Ovary (tissue), 9 donors: Measurements from ENCODE around the gene GP1BB. TPM values are rescaled to one million over a fixed set of nuclear protein-coding genes. Genes with fewer than 3 reads are reported as not detected.

Source experiments
- DNase-seq, 5 donors: peaks; one replicate each; pipeline ENCODE4 v3.0.0-alpha.2; 2019 to 2020
- H3K27ac ChIP-seq, 2 donors: fragments of 200-600 bp; one replicate each; pipeline versions ENCODE4 v1.5.1 to v1.8.0; 2019 to 2022
- H3K27me3 ChIP-seq: fragments of 200-600 bp; one replicate; pipeline ENCODE4 v1.8.0; 2022
- H3K36me3 ChIP-seq: fragments of 200-600 bp; sonication (generic); one replicate; pipeline ENCODE4 v1.5.1; 2019
- H3K4me1 ChIP-seq: one replicate; pipeline ENCODE4 v1.8.1; 2013; ENCODE audit warnings: mild to moderate bottlenecking, moderate library complexity; ENCODE audit not compliant: insufficient read depth
- H3K4me3 ChIP-seq: fragments of 200-600 bp; sonication (generic); one replicate; pipeline ENCODE4 v1.5.1; 2017
- H3K9me3 ChIP-seq, 2 donors: fragments of 200-600 bp in 1 of 2; sonication (generic) in 1 of 2; one replicate each; pipeline versions ENCODE4 v1.5.1 to v1.8.1; 2013 to 2019; ENCODE audit warnings: mild to moderate bottlenecking in 1 of 2, moderate library complexity in 1 of 2
- EP300 ChIP-seq: sonication (generic); formaldehyde crosslinking; IDR thresholded peaks from one replicate; pipeline ENCODE4 v1.6.1; 2017; ENCODE audit warnings: antibody characterized with exemption
- POLR2A ChIP-seq: fragments of 450-650 bp; IDR thresholded peaks from one replicate; pipeline ENCODE4 v1.6.1; 2017; ENCODE audit warnings: antibody characterized with exemption, mild to moderate bottlenecking, moderate library complexity
- WGBS, 3 donors: extraction: QIAGEN DNeasy Blood & Tissue Kit in 1 of 3; methylation state at CpG; one replicate each; pipeline versions ENCODE4 v1.1.5 to v1.1.7; 2013 to 2017; 5-methylcytosine and 5-hydroxymethylcytosine counted together
- intact Hi-C, 4 donors: fragments of 100-400 bp; cut with DNase I; formaldehyde crosslinking; loops; one replicate each; pipeline versions ENCODE4 v1.11.0 to v1.15.1; 2022 to 2023
- polyA plus RNA-seq, 2 donors: library from polyadenylated mRNA; stranded (reverse); fragments of 200-250 nt in 1 of 2; fragments of 350-450 nt in 1 of 2; fragmentation: Illumina TruSeq in 1 of 2; extraction: RNeasy Lipid Tissue Mini Kit (QIAGEN cat#74804) in 1 of 2; gene quantifications; one replicate each; pipeline ENCODE4 v1.2.3, GENCODE V29; 2013 to 2014
- total RNA-seq, 7 donors: library from RNA; depleted of rRNA in 2 of 7; stranded (reverse); fragments of >200 nt in 2 of 7; fragmentation: NEBNext Ultra II Directional in 3 of 7; extraction: Animal tissue kit (Norgen Biotek cat#: 25700) in 3 of 7; gene quantifications; one replicate each; pipeline versions ENCODE4 v1.1.0 to v1.2.4, GENCODE V29; 2016 to 2023
- TF ChIP-seq, protein P1 (sequence below), 3 donors: fragments of 450-650 bp in 2 of 3; fragments of 200-600 bp in 1 of 3; IDR thresholded peaks; one replicate each; pipeline versions ENCODE4 v1.5.1 to v1.8.0; 2016 to 2022; ENCODE audit warnings: antibody characterized with exemption in 3 of 3, mild to moderate bottlenecking in 1 of 3
- donor health status: DM: no; HTN: no; CAD: no; lungs with moderate emphysema.
- donor health status: DM: no; HTN: no; CAD: no.
- donor health status: Bipolar disorder and iron deficiency.
- donor health status: DM: yes; HTN: yes; CAD: no.
- donor health status: DM: no; HTN: no; CAD: no.
- donor health status: DM: yes; HTN: yes; CAD: no.

The GP1BB gene
- total and polyA plus RNA-seq, 9 donors = 0.71 to 21.5 (median 7.7) TPM; not detected in 1

DNA sequence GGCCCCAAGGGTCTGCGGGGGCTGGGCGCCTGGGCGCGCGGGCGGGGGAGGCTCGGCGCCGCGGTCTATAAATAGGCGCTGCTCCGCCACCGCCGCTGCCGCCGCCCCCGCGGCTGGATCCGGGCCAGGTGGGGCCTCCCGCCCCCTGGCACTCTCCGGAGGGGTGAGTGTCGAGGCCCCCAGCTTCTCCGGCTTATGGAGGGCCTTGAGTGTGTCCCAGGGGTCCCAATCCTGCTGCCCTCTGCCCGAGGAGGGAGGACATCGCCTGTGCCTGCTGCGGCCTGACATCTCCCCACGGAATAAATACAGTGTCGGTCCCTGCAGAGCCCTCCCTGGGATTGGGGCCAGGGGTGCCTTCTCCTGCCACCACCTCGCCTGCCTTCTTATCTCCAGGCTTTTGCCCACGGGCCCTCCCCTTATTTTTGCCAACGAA is 4.3 kb upstream of the GP1BB start:
- 17 to 25% (median 19%) methylated on average over 19 to 31 of the region's 31 CpGs for WGBS, 3 donors
- Histone ChIP-seq H3K4me1 (peaks cover 13% of the 10 kb centered on the region), H3K36me3 (no peaks in the 10 kb centered on the region), H3K9me3 (no peaks in the 10 kb centered on the region), H3K27me3 (no peaks in the 10 kb centered on the region), H3K4me3 (peak overlapping the region; percentile 57), H3K27ac (peak overlapping the region; percentile 58 to 71)
- peak in 4 of 5 donors; percentile 54 to 75 (median 66) for DNase-seq
- intact Hi-C loops = no loop called here
- TF ChIP-seq POLR2A (no peak), EP300 (no peak)
- TF ChIP-seq, protein P1, sequence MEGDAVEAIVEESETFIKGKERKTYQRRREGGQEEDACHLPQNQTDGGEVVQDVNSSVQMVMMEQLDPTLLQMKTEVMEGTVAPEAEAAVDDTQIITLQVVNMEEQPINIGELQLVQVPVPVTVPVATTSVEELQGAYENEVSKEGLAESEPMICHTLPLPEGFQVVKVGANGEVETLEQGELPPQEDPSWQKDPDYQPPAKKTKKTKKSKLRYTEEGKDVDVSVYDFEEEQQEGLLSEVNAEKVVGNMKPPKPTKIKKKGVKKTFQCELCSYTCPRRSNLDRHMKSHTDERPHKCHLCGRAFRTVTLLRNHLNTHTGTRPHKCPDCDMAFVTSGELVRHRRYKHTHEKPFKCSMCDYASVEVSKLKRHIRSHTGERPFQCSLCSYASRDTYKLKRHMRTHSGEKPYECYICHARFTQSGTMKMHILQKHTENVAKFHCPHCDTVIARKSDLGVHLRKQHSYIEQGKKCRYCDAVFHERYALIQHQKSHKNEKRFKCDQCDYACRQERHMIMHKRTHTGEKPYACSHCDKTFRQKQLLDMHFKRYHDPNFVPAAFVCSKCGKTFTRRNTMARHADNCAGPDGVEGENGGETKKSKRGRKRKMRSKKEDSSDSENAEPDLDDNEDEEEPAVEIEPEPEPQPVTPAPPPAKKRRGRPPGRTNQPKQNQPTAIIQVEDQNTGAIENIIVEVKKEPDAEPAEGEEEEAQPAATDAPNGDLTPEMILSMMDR (IDR thresholded peaks at IDR 0.05) = no peak

GRCh38 chr22:19719488-19720021 is 3.8 kb upstream of the GP1BB start:
- peaks cover 13% of the 10 kb centered on the region for H3K4me1 ChIP-seq
- TF ChIP-seq, protein P1 (IDR thresholded peaks at IDR 0.05) = no peak
- no peak for TF ChIP-seq EP300
- TF ChIP-seq POLR2A = no peak
- peak overlapping the region; percentile 57 for H3K4me3 ChIP-seq
- no peaks in the 10 kb centered on the region for H3K36me3 ChIP-seq
- intact Hi-C loops = no loop called here
- peak in 1 of 5 donors; percentile 41 for DNase-seq
- H3K27ac ChIP-seq = no peak overlapping the region
- H3K27me3 ChIP-seq = no peaks in the 10 kb centered on the region
- H3K9me3 ChIP-seq = no peaks in the 10 kb centered on the region
- WGBS, 3 donors = 82 to 89% (median 85%) methylated on average over 12 of the region's 12 CpGs

DNA sequence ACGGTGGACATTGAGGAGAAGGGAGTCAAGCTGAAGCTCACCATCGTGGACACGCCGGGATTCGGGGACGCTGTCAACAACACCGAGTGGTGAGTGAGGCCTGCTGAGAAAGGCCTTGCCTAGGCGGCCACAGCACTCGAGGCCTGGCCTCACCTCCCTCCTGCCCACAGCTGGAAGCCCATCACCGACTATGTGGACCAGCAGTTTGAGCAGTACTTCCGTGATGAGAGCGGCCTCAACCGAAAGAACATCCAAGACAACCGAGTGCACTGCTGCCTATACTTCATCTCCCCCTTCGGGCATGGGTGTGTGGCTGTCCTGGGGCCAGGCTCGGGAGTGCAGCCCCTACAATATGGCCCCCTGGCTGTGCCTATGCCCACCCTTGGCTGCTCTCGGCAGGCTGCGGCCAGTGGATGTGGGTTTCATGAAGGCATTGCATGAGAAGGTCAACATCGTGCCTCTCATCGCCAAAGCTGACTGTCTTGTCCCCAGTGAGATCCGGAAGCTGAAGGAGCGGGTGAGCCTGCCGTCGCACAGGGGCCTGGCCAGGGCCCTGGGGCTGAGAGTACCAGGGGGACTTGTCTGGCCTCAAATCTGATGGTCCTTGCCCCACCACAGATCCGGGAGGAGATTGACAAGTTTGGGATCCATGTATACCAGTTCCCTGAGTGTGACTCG is 3.0 kb upstream of the GP1BB start:
- no peaks in the 10 kb centered on the region for H3K36me3 ChIP-seq
- TF ChIP-seq, protein P1 (IDR thresholded peaks at IDR 0.05) = no peak
- no peak for TF ChIP-seq EP300
- TF ChIP-seq POLR2A = no peak
- intact Hi-C loops = no loop called here
- 92 to 95% (median 93%) methylated on average over 25 to 26 of the region's 26 CpGs for WGBS, 3 donors
- H3K4me1 ChIP-seq = peaks cover 9% of the 10 kb centered on the region
- no peaks in the 10 kb centered on the region for H3K27me3 ChIP-seq
- no peaks in the 10 kb centered on the region for H3K9me3 ChIP-seq
- DNase-seq = no peak
- H3K4me3 ChIP-seq = no peak overlapping the region
- H3K27ac ChIP-seq = no peak overlapping the region

- no peak overlapping the region for H3K27ac ChIP-seq
- peaks cover 9% of the 10 kb centered on the region for H3K4me1 ChIP-seq
- H3K9me3 ChIP-seq = no peaks in the 10 kb centered on the region
- TF ChIP-seq, protein P1 (IDR thresholded peaks at IDR 0.05) = no peak
- TF ChIP-seq POLR2A = no peak
- WGBS, 3 donors = 85 to 100% (median 86%) methylated on average over 2 of the region's 2 CpGs
- no peaks in the 10 kb centered on the region for H3K36me3 ChIP-seq
- peak in 1 of 5 donors; percentile 29 for DNase-seq
- intact Hi-C loops = no loop called here
- no peaks in the 10 kb centered on the region for H3K27me3 ChIP-seq
- no peak overlapping the region for H3K4me3 ChIP-seq
Observed at GRCh38 chr22:19720999-19721329, 2.4 kb upstream of the GP1BB start.
